Neural cell (in vitro differentiated cells): Measurements from ENCODE around the gene TIGD1. TPM values are rescaled to one million over a fixed set of nuclear protein-coding genes. Genes with fewer than 3 reads are reported as not detected.

Source experiments
- H2AFZ ChIP-seq: fragments of 200-600, 300-800 bp; sonication (generic), shearing (Covaris generic); 2 replicates; pipeline ENCODE4 v1.6.0; 2014; ENCODE audit warnings: low read depth, mild to moderate bottlenecking, antibody characterized with exemption, low read length, moderate library complexity
- H3F3A ChIP-seq: fragments of 200-600 bp; shearing (Covaris generic); 2 replicates; pipeline ENCODE4 v1.6.1; 2016; ENCODE audit warnings: mild to moderate bottlenecking, moderate library complexity, mixed read lengths, antibody characterized with exemption, low read length; ENCODE audit not compliant: insufficient read depth, poor library complexity, severe bottlenecking
- H3K27ac ChIP-seq: fragments of 200-600, 300-800 bp; sonication (generic), shearing (Covaris generic); 2 replicates; pipeline ENCODE4 v1.5.1; 2014; ENCODE audit warnings: mild to moderate bottlenecking, low read length, moderate library complexity
- H3K27me3 ChIP-seq: fragments of 300-800, 200-600 bp; sonication (generic), shearing (Covaris generic); 2 replicates; pipeline ENCODE4 v1.6.0; 2014; ENCODE audit warnings: mild to moderate bottlenecking, low read depth, low read length, moderate library complexity; ENCODE audit not compliant: insufficient read depth
- H3K36me3 ChIP-seq: fragments of 300-800, 200-600 bp; sonication (generic), shearing (Covaris generic); 2 replicates; pipeline ENCODE4 v1.5.1; 2014; ENCODE audit warnings: mild to moderate bottlenecking, antibody characterized with exemption, low read length, moderate library complexity; ENCODE audit not compliant: insufficient read depth
- H3K4me2 ChIP-seq: fragments of 300-800, 200-600 bp; sonication (generic), shearing (Covaris generic); 2 replicates; pipeline ENCODE4 v1.6.0; 2014; ENCODE audit warnings: mild to moderate bottlenecking, low read length
- H3K4me3 ChIP-seq: fragments of 300-800, 200-600 bp; sonication (generic), shearing (Covaris generic); 2 replicates; pipeline ENCODE4 v1.5.1; 2014; ENCODE audit warnings: mild to moderate bottlenecking, low read length, moderate library complexity
- H3K79me2 ChIP-seq: fragments of 200-600 bp; shearing (Covaris generic); replicated peaks from 2 replicates; pipeline ENCODE4 v1.6.0; 2014; ENCODE audit warnings: mild to moderate bottlenecking, low read length, moderate library complexity; ENCODE audit not compliant: insufficient read depth
- H3K9ac ChIP-seq: fragments of 300-800, 200-600 bp; sonication (generic), shearing (Covaris generic); 2 replicates; pipeline ENCODE4 v1.6.1; 2016; ENCODE audit warnings: mild to moderate bottlenecking, low read length, mixed read lengths
- H3K9me2 ChIP-seq: fragments of 200-600 bp; shearing (Covaris generic); 2 replicates; pipeline ENCODE4 v1.6.1; 2016; ENCODE audit warnings: mild to moderate bottlenecking, low read length, mixed read lengths; ENCODE audit not compliant: insufficient read depth
- H3K9me3 ChIP-seq: fragments of 200-600, 300-800 bp; sonication (generic), shearing (Covaris generic); 2 replicates; pipeline ENCODE4 v1.6.1; 2016; ENCODE audit warnings: mild to moderate bottlenecking, mixed run types, low read length, moderate library complexity, mixed read lengths
- H4K20me1 ChIP-seq: fragments of 200-600 bp; shearing (Covaris generic); 2 replicates; pipeline ENCODE4 v1.6.1; 2016; ENCODE audit warnings: mild to moderate bottlenecking, mixed run types; ENCODE audit not compliant: insufficient read depth
- CTCF ChIP-seq: fragments of 450-650 bp; IDR thresholded peaks from 2 replicates; pipeline ENCODE4 v1.5.1; 2014; ENCODE audit warnings: antibody characterized with exemption, mild to moderate bottlenecking, moderate library complexity; ENCODE audit not compliant: poor library complexity, severe bottlenecking
- EP300 ChIP-seq: fragments of 450-650 bp; conservative IDR thresholded peaks from 2 replicates; pipeline ENCODE4 v1.6.1; 2014; ENCODE audit warnings: antibody characterized with exemption, mild to moderate bottlenecking, moderate library complexity; ENCODE audit not compliant: poor library complexity, severe bottlenecking
- EZH2 ChIP-seq: fragments of 200-600, 300-800 bp; shearing (Covaris generic), sonication (generic); IDR thresholded peaks from 2 replicates; pipeline ENCODE4 v1.6.1; 2014; ENCODE audit warnings: antibody characterized with exemption, low read length, borderline replicate concordance, mild to moderate bottlenecking; ENCODE audit not compliant: insufficient read depth, poor library complexity, severe bottlenecking
- MXI1 ChIP-seq: fragments of 450-650 bp; conservative IDR thresholded peaks from 2 replicates; pipeline ENCODE4 v1.6.1; 2014; ENCODE audit warnings: antibody characterized with exemption, mild to moderate bottlenecking; ENCODE audit not compliant: poor library complexity, severe bottlenecking
- POLR2AphosphoS5 ChIP-seq: IDR thresholded peaks from 2 replicates; pipeline ENCODE4 v1.6.1; 2012
- RAD21 ChIP-seq: fragments of 450-650 bp; conservative IDR thresholded peaks from 2 replicates; pipeline ENCODE4 v1.6.1; 2014; ENCODE audit warnings: antibody characterized with exemption, mild to moderate bottlenecking, moderate library complexity
- REST ChIP-seq: IDR thresholded peaks from 2 replicates; pipeline ENCODE4 v1.6.1; 2012; ENCODE audit warnings: borderline replicate concordance
- SMC3 ChIP-seq: fragments of 450-650 bp; conservative IDR thresholded peaks from 2 replicates; pipeline ENCODE4 v1.6.1; 2014; ENCODE audit warnings: antibody characterized with exemption, mild to moderate bottlenecking, moderate library complexity; ENCODE audit not compliant: poor library complexity
- TAF1 ChIP-seq: IDR thresholded peaks from 2 replicates; pipeline ENCODE4 v1.6.1; 2012; ENCODE audit warnings: low read depth
- polyA plus RNA-seq: library from polyadenylated mRNA; depleted of rRNA; stranded (reverse); fragments of >200 nt; gene quantifications from 2 replicates; pipeline ENCODE4 v1.2.3, GENCODE V29; 2014

TIGD1 gene
- polyA plus RNA-seq, 1 donor from 2014 or later = 29.3 TPM

- no peak overlapping the region for H3K4me3 ChIP-seq
- no peaks in the 10 kb centered on the region for H3K27me3 ChIP-seq
- H3K9ac ChIP-seq = no peak overlapping the region
- no peak overlapping the region for H3K27ac ChIP-seq
- no peak overlapping the region for H2AFZ ChIP-seq
- H3K4me2 ChIP-seq = no peak overlapping the region
- no peaks in the 10 kb centered on the region for H3K9me3 ChIP-seq
- no peaks in the 10 kb centered on the region for H4K20me1 ChIP-seq
- H3F3A ChIP-seq = no peaks in the 10 kb centered on the region
- peaks cover 9% of the 10 kb centered on the region for H3K36me3 ChIP-seq
- no peaks in the 10 kb centered on the region for H3K79me2 ChIP-seq
- no peaks in the 10 kb centered on the region for H3K9me2 ChIP-seq
- TF ChIP-seq TAF1 = no peak
- no peak for TF ChIP-seq EZH2
- no peak for TF ChIP-seq REST
- TF ChIP-seq EP300 = no peak
- TF ChIP-seq RAD21 = no peak
- no peak for TF ChIP-seq CTCF
- TF ChIP-seq POLR2AphosphoS5 = no peak
- TF ChIP-seq MXI1 = no peak
- no peak for TF ChIP-seq SMC3
Observed at GRCh38 chr2:232574674-232575403, 24.5 kb upstream of the TIGD1 start.

- Histone ChIP-seq H2AFZ (no peak overlapping the region), H3K9ac (no peak overlapping the region), H3K9me3 (no peaks in the 10 kb centered on the region), H3K4me2 (no peak overlapping the region), H3F3A (no peaks in the 10 kb centered on the region), H3K9me2 (no peaks in the 10 kb centered on the region), H4K20me1 (no peaks in the 10 kb centered on the region), H3K36me3 (peaks cover 9% of the 10 kb centered on the region), H3K27ac (no peak overlapping the region), H3K27me3 (no peaks in the 10 kb centered on the region), H3K4me3 (no peak overlapping the region), H3K79me2 (no peaks in the 10 kb centered on the region)
- TF ChIP-seq POLR2AphosphoS5 = no peak
- TF ChIP-seq MXI1 = no peak
- TF ChIP-seq TAF1 = no peak
- no peak for TF ChIP-seq EZH2
- no peak for TF ChIP-seq EP300
- no peak for TF ChIP-seq RAD21
Observed at GRCh38 chr2:232573771-232574435, 23.5 kb upstream of the TIGD1 start.
